ENCODE data around the gene ETV5. TPM values are rescaled to one million over a fixed set of nuclear protein-coding genes. Genes with fewer than 3 reads are reported as not detected.

The ETV5 gene
- total RNA-seq, 2 experiments from 2014 or later, result 0.74 to 1.3 TPM

DNA sequence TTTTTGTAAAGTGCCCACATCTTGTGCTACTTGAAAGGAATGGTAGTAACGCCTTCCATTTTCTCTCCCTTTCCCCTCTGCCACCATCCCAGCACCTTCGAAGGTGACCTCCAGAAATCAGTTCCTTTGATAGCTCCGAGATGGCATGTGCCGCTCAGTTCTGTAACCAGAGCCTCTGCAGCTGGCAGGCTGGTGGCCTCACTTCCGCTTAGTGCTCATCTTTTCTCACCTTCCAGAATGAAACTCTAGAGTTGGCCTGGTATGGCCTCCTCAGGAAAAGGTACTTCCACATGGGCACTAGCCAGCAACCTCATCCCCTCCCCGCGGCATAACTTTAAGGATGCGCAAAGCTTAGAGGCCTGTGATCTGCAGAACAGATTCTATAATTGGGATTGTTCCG, 38.8 kb downstream of the ETV5 start:
- intact Hi-C loops (cut with micrococcal nuclease), result no loop called here
- no peak overlapping the region for H3K27ac Mint-ChIP-seq
- ChIA-PET CTCF (interaction anchor here (1.7 kb wide), 1 partner anchor 87 kb away, joined by 3 read pairs; no protein-coding TSS in a partner anchor), POLR2A (no interaction called here)
- peaks cover 3% of the 10 kb centered on the region for H3K9me3 Mint-ChIP-seq
- H3K4me3 Mint-ChIP-seq, result no peak overlapping the region
- peaks cover 20% of the 10 kb centered on the region for H3K27me3 Mint-ChIP-seq
- no peak for DNase-seq
- peaks cover 2% of the 10 kb centered on the region for H3K36me3 Mint-ChIP-seq
- H3K4me1 Mint-ChIP-seq (ENCODE audit: low read depth), result peaks cover 6% of the 10 kb centered on the region

DNA sequence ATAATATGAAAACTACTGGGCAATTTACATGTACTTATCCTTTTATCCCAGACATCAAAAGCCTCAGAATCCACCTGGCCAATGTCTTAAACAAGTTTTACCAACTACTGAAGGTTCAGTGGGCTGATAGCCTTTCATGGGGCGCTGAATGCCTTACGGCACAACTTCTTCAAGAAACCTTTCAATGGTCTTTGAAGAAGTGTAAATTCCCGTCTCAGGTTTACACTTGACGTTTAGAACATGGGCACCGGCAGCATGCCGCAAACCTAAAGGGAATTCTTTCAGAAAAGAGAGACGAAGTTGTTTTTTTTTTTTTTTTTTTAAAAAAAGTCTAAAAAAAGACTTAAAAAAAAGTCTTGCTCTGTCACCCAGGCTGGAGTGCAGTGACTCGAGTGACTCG, 39.7 kb downstream of the ETV5 start:
- H3K36me3 Mint-ChIP-seq, result no peaks in the 10 kb centered on the region
- no peak overlapping the region for H3K27ac Mint-ChIP-seq
- H3K27me3 Mint-ChIP-seq, result peaks cover 19% of the 10 kb centered on the region
- H3K9me3 Mint-ChIP-seq, result no peaks in the 10 kb centered on the region
- POLR2A ChIA-PET, result no interaction called here
- H3K4me1 Mint-ChIP-seq (ENCODE audit: low read depth), result peaks cover 6% of the 10 kb centered on the region
- CTCF ChIA-PET, result interaction anchor here (0.6 to 1.7 kb wide), 2 partner anchors 86 to 143 kb away, joined by 3 to 6 read pairs; no protein-coding TSS in a partner anchor
- intact Hi-C loops (cut with micrococcal nuclease), result no loop called here
- no peak overlapping the region for H3K4me3 Mint-ChIP-seq
- no peak for DNase-seq

DNA sequence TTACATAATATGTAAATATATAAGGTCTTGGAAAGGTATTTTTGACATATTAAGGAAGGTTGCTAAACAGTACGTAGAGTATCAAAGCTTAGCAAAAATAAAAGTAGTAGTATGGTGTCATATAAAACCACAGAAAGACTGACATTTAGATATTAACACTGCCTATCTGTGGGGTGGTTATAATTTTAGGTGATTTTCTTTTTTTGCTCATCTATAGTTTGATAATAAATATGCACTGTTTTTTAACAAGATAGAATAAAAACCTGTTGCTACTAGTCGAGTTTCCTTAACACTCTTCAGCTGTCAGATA, 40.7 kb downstream of the ETV5 start:
- Mint-ChIP-seq H3K4me1 (ENCODE audit: low read depth) (peaks cover 6% of the 10 kb centered on the region), H3K36me3 (no peaks in the 10 kb centered on the region), H3K4me3 (no peak overlapping the region), H3K27ac (no peak overlapping the region), H3K9me3 (no peaks in the 10 kb centered on the region), H3K27me3 (peaks cover 26% of the 10 kb centered on the region)
- ChIA-PET POLR2A (interaction anchor here (1.0 kb wide), 1 partner anchor 502 kb away, joined by 3 read pairs; the partner anchor contains the start of gene DNAJB11), CTCF (interaction anchor here (1.0 to 1.4 kb wide), 2 partner anchors 472 to 546 kb away, joined by 3 to 6 read pairs; no protein-coding TSS in a partner anchor)
- intact Hi-C loops (cut with micrococcal nuclease), result no loop called here
- DNase-seq, result no peak

DNA sequence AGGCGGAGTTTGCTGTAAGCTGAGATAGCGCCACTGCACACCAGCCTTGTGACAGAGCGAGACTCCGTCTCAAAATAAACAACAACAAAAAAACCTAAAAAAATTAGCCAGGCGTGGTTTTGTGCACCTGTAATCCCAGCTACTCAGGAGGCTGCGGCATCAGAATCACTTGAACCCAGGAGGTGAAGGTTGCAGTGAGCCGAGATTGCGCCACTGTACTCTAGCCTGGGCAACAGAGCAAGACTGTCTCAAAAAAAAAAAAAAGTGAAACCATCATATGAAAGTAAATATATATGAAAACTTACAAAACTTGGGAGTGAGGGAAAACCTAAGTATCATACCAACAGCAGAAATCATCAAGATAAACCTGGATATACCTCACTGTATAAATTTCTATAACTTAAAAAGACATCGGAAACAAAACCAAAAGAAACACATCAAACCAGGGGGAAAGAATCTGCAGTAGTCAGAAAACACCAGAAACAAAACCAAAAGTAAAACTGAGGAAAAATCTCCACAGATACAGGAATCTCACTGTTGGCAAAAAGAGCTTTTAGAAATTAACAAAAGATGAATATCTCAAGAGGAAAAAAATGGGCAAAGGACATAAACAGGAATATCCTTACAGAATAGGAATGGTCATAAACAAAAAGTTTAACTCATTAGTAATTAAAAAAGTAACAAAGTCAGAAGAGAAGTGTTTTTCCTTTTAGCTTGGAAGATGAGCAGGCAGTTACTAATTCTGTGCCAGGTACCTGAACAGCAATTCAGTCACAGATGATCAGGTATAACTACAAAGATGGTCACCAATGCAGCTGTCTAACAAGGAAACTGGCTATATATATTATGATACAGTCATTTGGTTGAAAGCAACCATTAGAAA, 41.3 kb downstream of the ETV5 start:
- CTCF ChIA-PET, result interaction anchor here (1.0 to 1.4 kb wide), 2 partner anchors 472 to 547 kb away, joined by 3 to 6 read pairs; no protein-coding TSS in a partner anchor
- peak; percentile 9 for DNase-seq
- Mint-ChIP-seq H3K27ac (no peak overlapping the region), H3K4me3 (peak overlapping the region; percentile 47), H3K4me1 (ENCODE audit: low read depth) (peaks cover 6% of the 10 kb centered on the region), H3K27me3 (peaks cover 28% of the 10 kb centered on the region), H3K9me3 (no peaks in the 10 kb centered on the region), H3K36me3 (no peaks in the 10 kb centered on the region)
- POLR2A ChIA-PET, result interaction anchor here (1.0 kb wide), 1 partner anchor 503 kb away, joined by 3 read pairs; the partner anchor contains the start of gene DNAJB11
- intact Hi-C loops (cut with micrococcal nuclease), result no loop called here

DNA sequence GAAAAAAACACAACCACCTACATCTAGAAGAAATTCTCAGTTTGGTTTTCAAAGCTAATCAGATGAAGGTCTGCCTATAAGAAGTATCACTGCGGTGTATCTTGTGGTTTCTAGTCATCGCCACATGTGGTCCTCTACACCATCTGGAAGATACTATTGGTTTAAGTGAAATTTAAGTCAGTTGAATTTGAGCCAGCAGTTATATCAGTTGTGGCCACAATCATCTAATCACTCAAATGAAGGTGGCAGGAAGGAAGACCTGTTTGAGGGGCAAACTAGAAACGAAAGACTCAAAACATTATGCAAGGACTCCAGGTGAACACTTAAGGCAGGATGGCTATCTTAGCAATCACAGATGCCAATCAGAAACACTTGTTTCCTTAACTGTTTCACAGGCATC, 48.7 kb downstream of the ETV5 start:
- Mint-ChIP-seq H3K4me3 (no peak overlapping the region), H3K4me1 (ENCODE audit: low read depth) (peaks cover 8% of the 10 kb centered on the region), H3K9me3 (no peaks in the 10 kb centered on the region), H3K27ac (no peak overlapping the region), H3K36me3 (no peaks in the 10 kb centered on the region), H3K27me3 (peaks cover 36% of the 10 kb centered on the region)
- POLR2A ChIA-PET, result no interaction called here
- intact Hi-C loops (cut with micrococcal nuclease), result loop anchor here (2.0 kb wide), 1 partner anchor 49 kb away; the partner anchor contains the start of gene ETV5
- CTCF ChIA-PET, result interaction anchor here (0.9 to 1.6 kb wide), 3 partner anchors 77 to 557 kb away, joined by 3 to 4 read pairs (median 4); no protein-coding TSS in a partner anchor
- DNase-seq, result peak; percentile 43

DNA sequence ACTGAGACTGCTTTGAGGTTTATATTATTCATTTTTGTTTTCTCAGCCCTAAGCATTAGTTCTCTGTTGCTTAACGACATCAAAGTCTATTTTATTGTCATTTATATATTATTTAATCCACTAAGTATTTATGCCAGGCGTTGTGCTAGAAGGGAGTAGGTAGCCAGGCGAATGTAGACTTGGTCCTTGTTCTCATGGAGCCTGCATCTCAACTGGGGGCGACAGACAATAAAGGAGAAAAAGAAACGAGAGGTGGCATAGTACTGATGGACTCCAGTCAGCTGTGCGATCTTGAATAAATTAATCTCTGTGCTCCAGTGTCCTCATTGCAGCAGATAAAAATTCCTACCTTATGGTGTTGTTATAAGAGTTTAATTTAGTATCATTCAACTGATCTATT, 49.7 kb downstream of the ETV5 start:
- POLR2A ChIA-PET, result no interaction called here
- H3K4me1 Mint-ChIP-seq (ENCODE audit: low read depth), result peaks cover 8% of the 10 kb centered on the region
- CTCF ChIA-PET, result interaction anchor here (0.9 to 1.2 kb wide), 2 partner anchors 481 to 558 kb away, joined by 3 to 4 read pairs; no protein-coding TSS in a partner anchor
- H3K4me3 Mint-ChIP-seq, result no peak overlapping the region
- H3K27me3 Mint-ChIP-seq, result peaks cover 39% of the 10 kb centered on the region
- intact Hi-C loops (cut with micrococcal nuclease), result no loop called here
- no peak overlapping the region for H3K27ac Mint-ChIP-seq
- no peaks in the 10 kb centered on the region for H3K36me3 Mint-ChIP-seq
- DNase-seq, result no peak
- no peaks in the 10 kb centered on the region for H3K9me3 Mint-ChIP-seq

DNA sequence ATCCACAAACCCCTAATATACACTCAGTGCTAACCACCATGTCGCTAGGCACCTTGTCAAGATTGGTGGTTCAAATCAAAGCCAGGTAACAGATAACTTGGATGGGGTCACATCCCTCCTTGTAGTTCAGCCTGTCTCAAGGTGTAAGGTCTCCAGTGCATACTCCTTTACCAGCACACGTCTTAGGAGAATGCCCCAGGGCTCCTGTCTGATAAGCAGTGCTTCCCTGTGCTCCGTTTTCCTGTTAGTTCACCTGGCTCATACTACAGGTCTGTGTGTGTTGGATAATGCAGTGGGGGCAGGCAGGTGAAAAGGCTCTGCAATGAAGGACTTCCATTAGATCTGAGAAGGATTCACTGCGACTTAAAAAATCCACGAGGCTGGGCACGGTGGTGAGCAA, 50.7 kb downstream of the ETV5 start:
- no peak for DNase-seq
- POLR2A ChIA-PET, result no interaction called here
- H3K27me3 Mint-ChIP-seq, result peaks cover 38% of the 10 kb centered on the region

DNA sequence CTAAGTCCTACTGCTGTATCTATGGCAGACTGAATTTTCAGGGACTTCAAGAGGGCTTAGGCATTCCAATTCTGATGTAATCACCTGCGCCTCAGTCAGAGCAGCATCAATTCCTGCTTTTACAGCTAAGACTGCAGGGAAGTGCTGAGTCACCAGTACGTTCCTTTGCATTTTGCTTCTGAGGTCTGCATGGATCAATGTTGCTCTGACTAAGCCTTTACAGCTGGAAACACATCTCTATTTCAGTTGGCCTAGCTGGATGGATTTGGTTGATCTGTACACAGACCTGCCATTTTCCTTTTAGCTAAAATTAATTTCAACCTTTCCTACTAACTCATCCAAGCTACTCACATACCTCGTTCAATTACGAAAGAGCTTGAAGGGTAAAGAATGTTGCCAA, 51.3 kb downstream of the ETV5 start:
- Mint-ChIP-seq H3K4me3 (no peak overlapping the region), H3K27ac (no peak overlapping the region), H3K36me3 (no peaks in the 10 kb centered on the region), H3K27me3 (peaks cover 35% of the 10 kb centered on the region), H3K9me3 (no peaks in the 10 kb centered on the region), H3K4me1 (ENCODE audit: low read depth) (peaks cover 8% of the 10 kb centered on the region)
- intact Hi-C loops (cut with micrococcal nuclease), result no loop called here
- ChIA-PET POLR2A (no interaction called here), CTCF (no interaction called here)
- DNase-seq, result no peak

More for the DNA sequence above, 50.7 kb downstream of the ETV5 start:
- H3K4me1 Mint-ChIP-seq (ENCODE audit: low read depth), result peaks cover 8% of the 10 kb centered on the region
- no peak overlapping the region for H3K27ac Mint-ChIP-seq
- CTCF ChIA-PET, result no interaction called here
- no peaks in the 10 kb centered on the region for H3K36me3 Mint-ChIP-seq
- H3K9me3 Mint-ChIP-seq, result no peaks in the 10 kb centered on the region
- intact Hi-C loops (cut with micrococcal nuclease), result no loop called here
- H3K4me3 Mint-ChIP-seq, result no peak overlapping the region

DNA sequence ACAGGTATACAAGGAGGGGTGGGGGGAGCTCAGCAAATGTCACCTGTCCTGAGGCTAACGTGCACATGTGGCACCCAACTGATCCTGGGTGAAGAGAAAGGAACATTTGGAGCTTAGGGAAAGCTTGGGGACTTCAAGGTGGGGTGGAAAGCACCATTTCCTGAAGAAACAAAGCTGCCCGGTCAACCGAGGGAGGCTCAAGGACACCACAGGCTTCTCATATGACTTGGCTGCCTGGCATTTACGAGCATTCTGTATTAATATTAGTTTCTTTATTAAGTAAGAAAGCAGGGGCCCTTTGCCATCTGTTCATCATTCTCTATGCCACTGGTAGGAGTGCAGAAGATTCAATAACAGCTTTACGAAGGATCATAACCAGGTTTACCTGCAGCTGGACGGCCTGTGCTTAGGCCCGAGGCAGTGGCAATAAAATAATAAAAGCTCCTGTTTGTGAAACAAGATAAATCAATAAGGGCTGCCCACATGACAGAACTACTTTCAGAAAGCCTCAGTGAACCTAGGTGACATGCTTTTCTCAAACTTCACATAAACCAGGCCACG, 54.0 kb downstream of the ETV5 start:
- intact Hi-C loops (cut with micrococcal nuclease), result no loop called here
- ChIA-PET POLR2A (interaction anchor here (0.6 kb wide), 1 partner anchor 217 kb away, joined by 3 read pairs; no protein-coding TSS in a partner anchor), CTCF (no interaction called here)
- Mint-ChIP-seq H3K4me3 (no peak overlapping the region), H3K27me3 (peaks cover 34% of the 10 kb centered on the region), H3K27ac (no peak overlapping the region), H3K36me3 (no peaks in the 10 kb centered on the region), H3K4me1 (ENCODE audit: low read depth) (peaks cover 2% of the 10 kb centered on the region), H3K9me3 (no peaks in the 10 kb centered on the region)
- DNase-seq, result no peak

DNA sequence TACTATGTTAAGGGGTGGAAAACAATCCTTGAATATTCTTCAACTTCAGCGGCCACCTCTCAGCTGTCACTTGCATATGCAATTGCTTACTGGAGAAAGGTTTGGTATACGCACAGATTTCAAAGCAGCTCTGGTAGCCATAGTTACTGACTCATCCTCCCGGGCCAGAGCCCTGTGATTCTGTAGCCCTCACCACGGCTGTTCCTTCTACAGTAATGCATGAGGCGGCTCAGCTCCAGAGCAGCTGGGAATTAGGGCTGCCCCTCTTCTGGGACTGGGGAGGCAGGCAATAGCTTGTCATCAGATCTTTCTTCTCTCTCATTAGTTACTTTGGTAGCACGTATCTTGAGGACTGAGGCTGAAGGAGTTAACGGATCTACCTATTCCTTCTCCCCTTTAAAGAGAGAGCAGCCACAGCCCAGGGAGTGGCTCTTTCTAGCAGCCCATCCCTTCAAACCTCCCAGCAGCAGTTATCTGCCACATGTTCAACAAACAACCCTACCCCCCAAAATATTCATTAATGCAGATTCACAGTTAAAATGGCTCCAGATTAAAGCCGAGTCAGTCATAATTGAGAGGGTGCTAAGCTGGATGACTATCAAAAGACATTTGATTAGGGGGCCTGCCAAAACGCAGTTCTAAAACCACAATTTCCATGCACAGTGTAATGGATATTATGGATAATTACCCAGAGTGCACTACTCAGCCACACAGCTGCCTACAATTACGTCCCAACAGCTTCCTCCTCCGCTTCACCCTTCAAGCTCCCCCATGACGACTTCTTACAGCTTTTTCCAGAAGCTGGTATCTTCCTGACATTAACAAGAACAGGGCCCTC, 54.7 kb downstream of the ETV5 start:
- H3K9me3 Mint-ChIP-seq, result no peaks in the 10 kb centered on the region
- no peaks in the 10 kb centered on the region for H3K4me1 Mint-ChIP-seq (ENCODE audit: low read depth)
- POLR2A ChIA-PET, result interaction anchor here (0.6 kb wide), 1 partner anchor 216 kb away, joined by 3 read pairs; no protein-coding TSS in a partner anchor
- intact Hi-C loops (cut with micrococcal nuclease), result no loop called here
- CTCF ChIA-PET, result no interaction called here
- H3K27ac Mint-ChIP-seq, result no peak overlapping the region
- H3K27me3 Mint-ChIP-seq, result peaks cover 38% of the 10 kb centered on the region
- DNase-seq, result no peak
- H3K36me3 Mint-ChIP-seq, result no peaks in the 10 kb centered on the region
- H3K4me3 Mint-ChIP-seq, result no peak overlapping the region

DNA sequence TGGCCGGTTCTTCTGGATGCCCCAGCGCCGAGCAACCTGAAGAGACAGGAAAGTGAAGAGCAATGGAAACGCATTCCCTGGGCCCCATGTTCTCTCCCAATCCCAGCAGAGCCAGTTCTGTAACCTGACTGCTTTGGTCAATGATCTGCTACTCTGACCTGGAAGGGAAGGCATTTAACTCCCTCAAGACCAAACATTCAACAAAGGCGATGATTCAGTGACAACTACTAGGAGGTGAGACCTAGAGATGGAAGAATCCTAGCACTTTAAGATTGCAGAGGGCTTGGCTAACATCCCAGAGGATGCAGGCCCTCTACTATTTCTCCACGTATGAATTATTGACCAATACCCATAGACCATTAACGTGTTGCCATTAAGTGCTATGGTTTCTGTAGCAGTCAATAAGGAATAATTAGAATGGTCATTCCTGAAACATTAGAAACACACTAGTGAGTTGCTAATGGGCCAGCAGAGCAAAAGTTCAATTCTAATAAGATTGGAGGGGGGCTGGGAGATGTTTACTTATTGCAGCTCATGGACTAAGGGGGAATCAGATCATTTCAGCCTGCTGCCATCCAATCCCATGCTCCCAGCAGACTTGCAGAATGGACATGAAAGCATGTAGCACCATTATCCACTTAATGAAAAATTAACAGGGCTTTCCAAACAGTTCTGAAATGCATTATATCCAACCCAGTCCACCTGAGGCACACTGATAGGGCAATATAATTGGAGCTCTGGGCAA, 56.6 kb downstream of the ETV5 start:
- ChIA-PET POLR2A (no interaction called here), CTCF (interaction anchor here (0.6 kb wide), 1 partner anchor 242 kb away, joined by 3 read pairs; no protein-coding TSS in a partner anchor)

More for the DNA sequence above, 56.6 kb downstream of the ETV5 start:
- no peak for DNase-seq
- Mint-ChIP-seq H3K36me3 (no peaks in the 10 kb centered on the region), H3K4me1 (ENCODE audit: low read depth) (no peaks in the 10 kb centered on the region), H3K27ac (no peak overlapping the region), H3K9me3 (no peaks in the 10 kb centered on the region), H3K4me3 (no peak overlapping the region), H3K27me3 (peaks cover 42% of the 10 kb centered on the region)
- intact Hi-C loops (cut with micrococcal nuclease), result no loop called here

Measured in activated CD4-positive, alpha-beta memory T cell treated with anti-CD3 and anti-CD28 coated beads for 36 hours (primary cell).